CD4-positive, alpha-beta T cell treated with Interleukin-4 for 1 hour (primary cell): ENCODE results near the gene CRLF1.

Experiments
- DNase-seq, 2 donors: peaks; one replicate each; pipeline ENCODE4 v3.0.0-alpha.2; 2020 to 2022

CRLF1 gene

GRCh38 chr19:18636183-18636968, 29.8 kb upstream of the CRLF1 start:
- DNase-seq, result peak; percentile 98

- DNase-seq, result no peak
Observed at GRCh38 chr19:18635831-18636182, 29.2 kb upstream of the CRLF1 start.

- no peak for DNase-seq
Observed at GRCh38 chr19:18634612-18635297, 28.2 kb upstream of the CRLF1 start.

- no peak for DNase-seq
Observed at GRCh38 chr19:18633321-18633720, 26.7 kb upstream of the CRLF1 start.

- no peak for DNase-seq
Observed at GRCh38 chr19:18629166-18630088, 22.8 kb upstream of the CRLF1 start.

- DNase-seq, result no peak
Observed at GRCh38 chr19:18626906-18627305, 20.3 kb upstream of the CRLF1 start.

- DNase-seq, result no peak
Observed at GRCh38 chr19:18620902-18621301, 14.3 kb upstream of the CRLF1 start.

- no peak for DNase-seq
Observed at GRCh38 chr19:18620311-18620710, 13.7 kb upstream of the CRLF1 start.

GRCh38 chr19:18618236-18618635, 11.6 kb upstream of the CRLF1 start:
- DNase-seq, result no peak

GRCh38 chr19:18617562-18617961, 11.0 kb upstream of the CRLF1 start:
- no peak for DNase-seq

GRCh38 chr19:18616023-18616422, 9.4 kb upstream of the CRLF1 start:
- DNase-seq, result no peak

GRCh38 chr19:18613589-18614234, 7.1 kb upstream of the CRLF1 start:
- DNase-seq, result no peak

GRCh38 chr19:18612772-18613588, 6.4 kb upstream of the CRLF1 start, which contains the start of gene TMEM59L:
TSS of gene TMEM59L (plus strand) at chr19:18612870. CDS start at chr19:18612959, 89 bp downstream.
- peak; percentile 51 to 57 for DNase-seq

- no peak for DNase-seq
Observed at GRCh38 chr19:18612051-18612771, 5.6 kb upstream of the CRLF1 start.

- no peak for DNase-seq
Observed at GRCh38 chr19:18611327-18612050, 4.9 kb upstream of the CRLF1 start.

- DNase-seq, result no peak
Observed at GRCh38 chr19:18610556-18611326, 4.1 kb upstream of the CRLF1 start.

- DNase-seq, result no peak
Observed at GRCh38 chr19:18610245-18610555, 3.6 kb upstream of the CRLF1 start.

- DNase-seq, result no peak
Observed at GRCh38 chr19:18609717-18610051, 3.1 kb upstream of the CRLF1 start.

GRCh38 chr19:18608805-18609716, 2.5 kb upstream of the CRLF1 start:
- no peak for DNase-seq
